ENCODE results near the gene MYO7A.

DNA sequence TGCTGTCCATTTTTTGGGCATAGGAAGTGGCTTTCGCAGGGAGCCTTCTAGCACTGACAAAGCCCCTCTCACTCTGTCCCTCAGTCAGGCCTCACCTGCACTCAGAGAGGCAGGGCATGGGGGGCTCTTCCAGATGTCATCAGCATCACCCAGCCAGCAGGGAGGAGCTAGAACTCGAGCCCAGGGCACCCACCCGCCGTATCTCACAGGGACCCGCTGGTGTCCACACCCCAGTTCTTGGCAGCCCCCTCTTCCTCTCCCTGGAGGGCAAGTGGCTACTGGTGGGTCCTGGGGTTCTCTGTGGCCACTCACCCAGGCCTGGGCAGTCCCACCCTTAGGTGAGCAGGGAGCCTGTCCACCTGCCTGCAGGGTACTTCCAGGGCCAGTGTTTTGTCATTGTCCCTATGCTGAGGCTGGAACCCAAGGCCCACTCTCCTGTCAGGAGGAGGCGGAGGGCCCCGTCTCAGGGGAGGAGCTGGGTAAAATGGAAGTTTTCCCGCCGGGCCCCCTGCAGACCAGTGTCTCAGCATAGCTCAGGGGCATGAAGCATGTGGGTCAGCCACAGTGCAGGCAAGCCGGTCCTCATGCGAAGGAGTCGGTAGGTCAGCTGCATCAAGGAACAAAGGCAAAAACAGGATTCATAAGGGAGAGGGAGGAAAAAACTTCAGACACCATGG, 21.8 kb downstream of the MYO7A start:
- TF ChIP-seq, protein P1, sequence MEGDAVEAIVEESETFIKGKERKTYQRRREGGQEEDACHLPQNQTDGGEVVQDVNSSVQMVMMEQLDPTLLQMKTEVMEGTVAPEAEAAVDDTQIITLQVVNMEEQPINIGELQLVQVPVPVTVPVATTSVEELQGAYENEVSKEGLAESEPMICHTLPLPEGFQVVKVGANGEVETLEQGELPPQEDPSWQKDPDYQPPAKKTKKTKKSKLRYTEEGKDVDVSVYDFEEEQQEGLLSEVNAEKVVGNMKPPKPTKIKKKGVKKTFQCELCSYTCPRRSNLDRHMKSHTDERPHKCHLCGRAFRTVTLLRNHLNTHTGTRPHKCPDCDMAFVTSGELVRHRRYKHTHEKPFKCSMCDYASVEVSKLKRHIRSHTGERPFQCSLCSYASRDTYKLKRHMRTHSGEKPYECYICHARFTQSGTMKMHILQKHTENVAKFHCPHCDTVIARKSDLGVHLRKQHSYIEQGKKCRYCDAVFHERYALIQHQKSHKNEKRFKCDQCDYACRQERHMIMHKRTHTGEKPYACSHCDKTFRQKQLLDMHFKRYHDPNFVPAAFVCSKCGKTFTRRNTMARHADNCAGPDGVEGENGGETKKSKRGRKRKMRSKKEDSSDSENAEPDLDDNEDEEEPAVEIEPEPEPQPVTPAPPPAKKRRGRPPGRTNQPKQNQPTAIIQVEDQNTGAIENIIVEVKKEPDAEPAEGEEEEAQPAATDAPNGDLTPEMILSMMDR (IDR thresholded peaks at IDR 0.05; ENCODE audit: insufficient read depth, low read depth, low read length), result no peak
- no peak for TF ChIP-seq EZH2 (IDR thresholded peaks at IDR 0.05; ENCODE audit: insufficient read depth, low read length)
